ENCODE data around the gene GNB2.

DNA sequence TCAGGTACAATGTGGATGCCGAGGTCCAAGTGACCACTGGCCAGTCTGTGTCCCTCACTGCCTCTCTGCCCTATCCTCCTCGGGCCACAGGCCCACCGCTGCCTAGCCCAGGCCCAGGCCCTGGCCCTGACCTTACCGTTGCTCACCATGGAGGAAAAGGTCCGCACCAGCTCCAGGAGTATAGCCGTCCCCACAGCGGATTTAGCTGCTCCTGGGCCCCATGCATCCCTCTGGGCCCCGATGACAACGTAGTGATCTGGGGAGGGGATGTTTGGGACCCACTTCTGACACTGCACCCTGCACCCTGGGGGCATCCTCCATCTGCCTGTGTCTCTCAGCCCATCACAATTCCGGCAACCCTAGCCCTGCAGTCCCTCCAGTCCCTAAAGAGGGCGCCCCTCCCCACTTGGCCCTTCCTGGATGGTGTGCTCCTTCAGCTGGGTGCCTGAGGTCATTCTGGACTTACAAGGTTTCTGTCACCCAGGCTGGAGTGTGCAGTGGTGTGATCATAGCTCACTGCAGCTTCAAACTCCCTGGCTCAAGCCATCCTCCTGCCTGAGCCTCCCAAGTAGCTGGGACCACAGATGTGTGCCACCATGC, 44.3 kb upstream of the GNB2 start:
- TF ChIP-seq, protein P1, sequence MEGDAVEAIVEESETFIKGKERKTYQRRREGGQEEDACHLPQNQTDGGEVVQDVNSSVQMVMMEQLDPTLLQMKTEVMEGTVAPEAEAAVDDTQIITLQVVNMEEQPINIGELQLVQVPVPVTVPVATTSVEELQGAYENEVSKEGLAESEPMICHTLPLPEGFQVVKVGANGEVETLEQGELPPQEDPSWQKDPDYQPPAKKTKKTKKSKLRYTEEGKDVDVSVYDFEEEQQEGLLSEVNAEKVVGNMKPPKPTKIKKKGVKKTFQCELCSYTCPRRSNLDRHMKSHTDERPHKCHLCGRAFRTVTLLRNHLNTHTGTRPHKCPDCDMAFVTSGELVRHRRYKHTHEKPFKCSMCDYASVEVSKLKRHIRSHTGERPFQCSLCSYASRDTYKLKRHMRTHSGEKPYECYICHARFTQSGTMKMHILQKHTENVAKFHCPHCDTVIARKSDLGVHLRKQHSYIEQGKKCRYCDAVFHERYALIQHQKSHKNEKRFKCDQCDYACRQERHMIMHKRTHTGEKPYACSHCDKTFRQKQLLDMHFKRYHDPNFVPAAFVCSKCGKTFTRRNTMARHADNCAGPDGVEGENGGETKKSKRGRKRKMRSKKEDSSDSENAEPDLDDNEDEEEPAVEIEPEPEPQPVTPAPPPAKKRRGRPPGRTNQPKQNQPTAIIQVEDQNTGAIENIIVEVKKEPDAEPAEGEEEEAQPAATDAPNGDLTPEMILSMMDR (IDR thresholded peaks at IDR 0.05; ENCODE audit: low read length), result peak; percentile 88
- TF ChIP-seq EZH2 (IDR thresholded peaks at IDR 0.05; ENCODE audit: borderline replicate concordance, low read length), result no peak
